GM21717 (cell line): Measurements from ENCODE around the gene ATPAF2.
"Not testable (repeated sequence)": the region's sequence is repeated elsewhere in the genome, so short reads cannot be mapped to it uniquely, and the experiment has no call there.

ENCODE experiments used
- ATAC-seq: cut with Tn5 transposase; IDR thresholded peaks from one replicate; pipeline ENCODE4 v1.9.1; 2021; ENCODE audit warnings: mild to moderate bottlenecking, moderate library complexity; ENCODE audit not compliant: unreplicated experiment

Gene ATPAF2

GRCh38 chr17:18014006-18014405 lies 25.0 kb downstream of the ATPAF2 start:
- ATAC-seq, result no peak

GRCh38 chr17:18011286-18011685 lies 27.7 kb downstream of the ATPAF2 start:
- ATAC-seq, result no peak

- no peak for ATAC-seq
These were observed 29.2 kb downstream of the ATPAF2 start for GRCh38 chr17:18009609-18010420.

GRCh38 chr17:18008496-18009268 lies 30.3 kb downstream of the ATPAF2 start:
- ATAC-seq, result no peak

GRCh38 chr17:18006495-18007239 lies 32.3 kb downstream of the ATPAF2 start:
- no peak for ATAC-seq

- ATAC-seq, result no peak
These were observed 33.5 kb downstream of the ATPAF2 start for GRCh38 chr17:18005496-18005895.

GRCh38 chr17:18004884-18005305 lies 34.1 kb downstream of the ATPAF2 start:
- no peak for ATAC-seq

- no peak for ATAC-seq
These were observed 34.6 kb downstream of the ATPAF2 start for GRCh38 chr17:18004345-18004744.

- no peak for ATAC-seq
These were observed 36.8 kb downstream of the ATPAF2 start for GRCh38 chr17:18002171-18002570.

- ATAC-seq, result no peak
These were observed 38.9 kb downstream of the ATPAF2 start for GRCh38 chr17:18000030-18000408.

- ATAC-seq, result no peak
These were observed 39.5 kb downstream of the ATPAF2 start for GRCh38 chr17:17999364-18000029.

GRCh38 chr17:17998934-17999333 lies 40.0 kb downstream of the ATPAF2 start:
- no peak for ATAC-seq

- not testable (repeated sequence) for ATAC-seq
These were observed 43.1 kb downstream of the ATPAF2 start for GRCh38 chr17:17995887-17996286.

- no peak for ATAC-seq
These were observed 44.5 kb downstream of the ATPAF2 start for GRCh38 chr17:17994271-17995069.

GRCh38 chr17:17993852-17994251 lies 45.1 kb downstream of the ATPAF2 start:
- no peak for ATAC-seq

GRCh38 chr17:17993366-17993765 lies 45.6 kb downstream of the ATPAF2 start:
- ATAC-seq, result no peak

- no peak for ATAC-seq
These were observed 48.7 kb downstream of the ATPAF2 start for GRCh38 chr17:17990282-17990681.

- ATAC-seq, result no peak
These were observed 49.4 kb downstream of the ATPAF2 start for GRCh38 chr17:17989618-17990017.

- no peak for ATAC-seq
These were observed 49.9 kb downstream of the ATPAF2 start for GRCh38 chr17:17989081-17989480.

- no peak for ATAC-seq
These were observed 50.5 kb downstream of the ATPAF2 start for GRCh38 chr17:17988427-17988945.
